Measurements from ENCODE around the gene SRRM1.
"Not testable (repeated sequence)": the region's sequence is repeated elsewhere in the genome, so short reads cannot be mapped to it uniquely, and the experiment has no call there.

SRRM1 gene

GRCh38 chr1:24696041-24696755 lies 53.1 kb downstream of the SRRM1 start:
- no peak for DNase-seq

- DNase-seq: no peak
Measured at GRCh38 chr1:24696756-24697330, 53.7 kb downstream of the SRRM1 start.

- peak; percentile 38 for DNase-seq
Measured at GRCh38 chr1:24697453-24698001, 54.4 kb downstream of the SRRM1 start.

GRCh38 chr1:24698326-24698725 lies 55.2 kb downstream of the SRRM1 start:
- DNase-seq: not testable (repeated sequence)

GRCh38 chr1:24699628-24700027 lies 56.5 kb downstream of the SRRM1 start:
- peak; percentile 34 for DNase-seq

GRCh38 chr1:24702511-24703293 lies 59.6 kb downstream of the SRRM1 start:
- peak; percentile 28 for DNase-seq

GRCh38 chr1:24704411-24705259 lies 61.5 kb downstream of the SRRM1 start:
- peak; percentile 64 for DNase-seq

- peak; percentile 97 for DNase-seq
Measured at GRCh38 chr1:24705260-24706073, 62.4 kb downstream of the SRRM1 start.

GRCh38 chr1:24706074-24706389 lies 62.9 kb downstream of the SRRM1 start:
- not testable (repeated sequence) for DNase-seq

- no peak for DNase-seq
Measured at GRCh38 chr1:24707687-24708086, 64.6 kb downstream of the SRRM1 start.

GRCh38 chr1:24708938-24709337 lies 65.8 kb downstream of the SRRM1 start:
- no peak for DNase-seq

- no peak for DNase-seq
Measured at GRCh38 chr1:24709791-24710441, 66.8 kb downstream of the SRRM1 start.

GRCh38 chr1:24711329-24711728 lies 68.2 kb downstream of the SRRM1 start:
- DNase-seq: no peak

- DNase-seq: no peak
Measured at GRCh38 chr1:24713176-24713575, 70.1 kb downstream of the SRRM1 start.

GRCh38 chr1:24713736-24714135 lies 70.6 kb downstream of the SRRM1 start:
- no peak for DNase-seq

GRCh38 chr1:24714859-24715520 lies 71.9 kb downstream of the SRRM1 start:
- no peak for DNase-seq

GRCh38 chr1:24715658-24716057 lies 72.6 kb downstream of the SRRM1 start:
- no peak for DNase-seq

- no peak for DNase-seq
Measured at GRCh38 chr1:24717887-24718650, 75.0 kb downstream of the SRRM1 start.

- no peak for DNase-seq
Measured at GRCh38 chr1:24720152-24720551, 77.0 kb downstream of the SRRM1 start.

GRCh38 chr1:24721533-24721932 lies 78.4 kb downstream of the SRRM1 start:
- DNase-seq: no peak

All from DMS53 (cell line).